AG08396 (cell line): ENCODE results near the gene RETREG1.

Experiments
- DNase-seq: peaks from one replicate; pipeline ENCODE4 v3.0.0; 2012; ENCODE audit warnings: low spot score, mixed read lengths

The RETREG1 gene

DNA sequence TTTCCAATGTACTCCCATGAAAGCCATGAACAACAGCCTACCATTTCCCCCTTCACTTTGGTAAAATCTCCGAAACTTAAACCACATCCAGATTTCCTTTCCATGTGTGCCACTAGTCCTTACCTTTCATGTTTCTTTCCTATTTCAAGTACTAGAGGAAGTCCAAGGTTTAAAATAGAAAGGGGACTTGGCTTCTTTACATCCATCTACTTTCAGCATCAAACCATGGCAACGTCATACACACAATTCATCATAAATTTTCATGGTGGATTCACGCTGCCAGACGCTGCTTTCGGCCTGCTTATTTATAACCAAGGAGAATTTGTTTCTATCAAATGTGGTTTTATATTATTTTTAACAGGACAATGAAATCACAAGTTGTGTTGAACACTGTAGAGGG lies 92.5 kb downstream of the RETREG1 start:
- no peak for DNase-seq

- DNase-seq = no peak
These were observed 95.0 kb downstream of the RETREG1 start for GRCh38 chr5:16521521-16522483.

- no peak for DNase-seq
These were observed 96.0 kb downstream of the RETREG1 start for GRCh38 chr5:16520841-16521240.

DNA sequence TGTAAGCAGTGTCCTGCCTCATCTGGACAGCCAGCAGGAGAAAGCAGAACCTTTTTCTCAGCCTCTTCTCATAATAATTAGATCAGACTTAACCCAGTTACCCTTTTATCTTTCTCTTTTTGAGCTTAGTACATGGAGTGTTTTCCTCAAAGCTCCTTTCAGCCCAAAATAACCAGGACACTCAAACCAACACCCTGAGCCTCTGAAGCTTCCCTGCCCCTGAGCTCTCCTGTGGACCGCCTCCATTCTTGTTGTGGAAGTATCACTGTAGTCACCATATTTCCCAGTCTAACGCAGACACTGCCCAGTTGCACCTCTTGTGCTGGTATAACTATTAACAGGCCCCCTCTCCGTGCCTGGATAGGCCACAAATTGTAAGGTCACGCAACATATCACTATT lies 97.4 kb downstream of the RETREG1 start:
- no peak for DNase-seq

DNA sequence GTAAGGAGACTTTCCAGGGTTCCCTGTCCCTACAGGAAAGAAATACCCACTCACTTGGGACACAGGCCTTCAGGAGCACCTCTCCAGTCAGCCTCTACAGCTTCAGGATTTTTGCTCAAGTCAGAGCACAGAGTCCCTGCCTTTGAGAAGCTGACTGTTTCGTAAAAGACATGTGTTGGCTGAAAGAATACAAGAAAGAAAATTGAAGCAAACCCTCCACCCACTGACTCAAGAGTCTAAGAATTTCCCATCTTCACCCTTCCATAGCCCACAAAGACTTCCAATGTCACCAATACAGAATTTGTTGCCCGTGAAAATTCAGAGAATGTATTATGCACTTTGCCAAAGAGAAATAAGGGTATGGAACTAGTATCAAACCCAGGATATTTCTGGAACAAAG lies 98.2 kb downstream of the RETREG1 start:
- no peak for DNase-seq

DNA sequence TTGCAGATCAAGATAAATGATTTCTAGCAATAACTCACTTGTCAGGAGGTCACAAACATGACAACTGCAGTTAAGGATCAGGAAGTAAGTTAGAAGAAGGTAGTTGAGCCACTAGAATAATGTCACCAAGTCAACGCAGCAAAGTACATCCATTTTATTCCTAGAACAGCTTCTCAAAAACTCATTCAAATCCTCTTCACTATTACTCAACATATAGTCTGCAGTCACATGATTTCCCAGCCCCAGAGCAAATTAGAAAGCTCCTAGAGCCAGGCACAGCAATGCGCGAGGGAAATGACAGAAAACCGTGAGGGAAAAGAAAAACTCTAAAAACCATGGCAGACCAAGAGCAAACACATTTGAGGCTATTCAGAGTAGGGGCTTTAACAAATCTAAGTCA lies 101.3 kb downstream of the RETREG1 start:
- DNase-seq = no peak

DNA sequence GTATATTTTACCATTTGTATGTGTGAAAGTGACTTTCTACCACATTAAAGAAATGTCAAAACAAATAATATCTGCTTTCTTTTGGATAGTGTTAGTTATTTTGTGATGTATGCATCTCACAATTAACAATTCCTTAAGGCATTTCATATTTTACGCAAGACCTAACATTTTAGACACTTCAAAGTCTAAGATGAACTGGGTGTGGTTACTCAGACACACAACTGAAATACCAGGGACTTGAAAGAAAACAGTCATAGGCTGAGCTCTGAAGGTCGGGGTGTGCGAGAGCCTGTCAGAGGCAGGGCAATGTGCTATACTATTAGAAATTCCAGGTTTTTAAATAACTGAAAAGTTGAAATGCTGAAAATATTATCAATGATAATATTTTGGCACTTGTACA lies 106.7 kb downstream of the RETREG1 start:
- DNase-seq = no peak

DNA sequence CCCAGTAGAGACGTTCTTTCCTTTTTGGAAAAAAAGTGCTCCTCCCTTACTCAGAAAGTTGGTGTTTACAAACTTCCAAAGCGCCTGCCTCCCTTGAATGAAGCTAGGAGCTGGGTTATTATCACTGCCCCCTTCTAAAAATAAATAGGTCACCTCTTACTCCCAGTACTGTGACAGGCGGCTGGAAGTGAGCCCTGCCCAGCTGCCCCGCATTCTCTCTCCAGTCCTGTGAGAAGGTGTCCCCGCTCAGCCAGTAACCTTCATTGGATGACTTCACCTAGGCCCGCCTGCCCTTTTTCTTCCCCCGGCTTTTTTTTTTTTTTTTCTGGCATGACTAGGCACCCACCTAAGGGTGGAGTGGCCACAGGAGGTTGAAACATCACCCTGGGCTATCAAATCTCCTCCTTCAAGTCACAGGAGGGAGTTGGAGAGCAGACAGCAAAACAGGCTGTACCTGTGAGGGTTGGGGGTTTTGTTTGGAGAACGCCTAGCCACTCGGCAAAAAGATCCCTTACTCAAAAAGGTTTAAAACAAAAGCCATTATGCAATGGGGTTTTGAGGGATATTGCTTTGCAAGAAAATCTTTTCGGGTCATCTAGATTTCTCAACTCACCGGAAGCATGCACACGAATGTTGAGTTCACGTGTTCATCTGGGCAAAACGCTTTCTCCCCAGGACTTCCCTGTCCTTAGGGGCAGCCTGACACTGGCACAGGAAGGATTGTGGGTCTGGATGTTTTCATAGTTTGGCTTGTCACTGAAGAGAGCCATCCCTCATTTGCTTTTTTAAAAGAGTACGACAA lies 107.9 kb downstream of the RETREG1 start:
- DNase-seq = no peak

DNA sequence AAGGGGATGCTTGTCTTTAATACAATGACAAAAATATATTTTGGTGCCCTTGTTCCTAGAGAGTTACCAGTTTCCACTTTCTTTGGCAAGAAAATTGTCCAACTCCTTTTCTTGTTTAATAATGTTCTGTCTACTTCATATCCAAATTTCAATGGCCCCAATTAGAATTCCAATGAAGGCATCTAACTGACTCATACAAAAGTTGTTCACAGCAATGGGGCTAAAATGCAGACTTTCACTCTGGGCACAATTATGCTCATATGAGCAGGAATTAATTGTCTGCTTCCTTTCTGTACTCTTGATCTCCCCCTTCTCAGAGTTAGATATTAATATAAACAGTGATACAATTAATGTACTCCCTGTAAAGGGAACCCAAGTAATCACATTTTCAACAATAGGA lies 109.1 kb downstream of the RETREG1 start:
- DNase-seq = no peak

- DNase-seq = no peak
These were observed 110.9 kb downstream of the RETREG1 start for GRCh38 chr5:16505904-16506303.

- no peak for DNase-seq
These were observed 111.5 kb downstream of the RETREG1 start for GRCh38 chr5:16505140-16505891.

DNA sequence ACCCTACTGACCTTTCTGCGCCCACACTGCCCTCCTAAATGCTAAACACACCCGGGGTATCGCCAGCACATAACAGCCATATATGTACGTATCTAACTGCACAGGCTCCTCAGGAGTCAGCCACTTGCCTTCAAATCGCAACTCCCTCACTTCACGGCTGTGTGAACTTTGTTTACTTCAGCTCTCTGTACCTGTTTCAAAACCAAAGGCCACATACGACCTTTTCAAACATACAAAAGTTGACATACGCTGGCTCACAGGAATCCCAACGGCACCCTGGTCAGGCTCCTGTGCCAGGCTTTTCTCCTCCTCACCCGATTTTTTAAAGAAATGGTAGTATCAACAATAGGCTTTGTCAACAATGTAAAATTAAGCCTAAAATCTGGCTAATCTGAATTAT lies 112.2 kb downstream of the RETREG1 start:
- DNase-seq = no peak

DNA sequence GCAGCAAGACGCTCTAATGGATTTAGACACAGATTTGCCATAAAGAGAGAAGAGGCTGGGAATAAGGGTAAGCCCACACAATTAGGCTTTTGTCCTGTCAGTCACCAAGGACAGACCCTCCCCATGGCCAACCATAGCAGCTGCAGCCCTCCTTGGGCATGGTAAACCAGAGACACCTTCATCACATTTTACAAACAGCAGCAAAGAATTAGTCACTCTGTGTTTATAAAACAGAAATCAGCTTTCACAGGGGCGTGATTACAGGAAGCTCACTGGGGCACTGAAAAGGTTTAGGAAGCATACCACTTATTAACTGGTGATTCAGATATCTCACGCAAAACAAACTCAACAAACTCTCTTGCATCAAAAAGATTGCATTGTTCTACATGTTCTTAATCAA lies 113.9 kb downstream of the RETREG1 start:
- no peak for DNase-seq

- no peak for DNase-seq
These were observed 116.8 kb downstream of the RETREG1 start for GRCh38 chr5:16500024-16500423.

- no peak for DNase-seq
These were observed 119.3 kb downstream of the RETREG1 start for GRCh38 chr5:16497546-16497945.

DNA sequence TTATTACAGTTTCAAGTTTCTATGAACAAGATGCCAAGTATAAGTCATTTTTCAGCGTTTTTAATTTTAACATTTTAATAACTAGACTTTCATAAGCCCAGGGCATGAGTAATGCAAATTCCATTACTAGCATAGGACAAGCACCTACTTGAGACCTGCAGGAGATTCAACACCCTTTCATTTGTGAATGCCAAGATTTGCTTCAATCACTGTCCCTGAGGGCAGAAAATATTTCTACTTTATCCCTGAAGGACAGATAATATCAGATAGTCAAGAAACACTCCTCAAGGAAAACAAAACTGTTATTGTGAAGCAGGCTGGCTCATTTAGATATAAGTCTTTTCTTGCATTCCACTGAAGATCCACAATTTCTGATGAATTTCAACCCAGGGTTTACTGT lies 123.5 kb downstream of the RETREG1 start:
- DNase-seq = no peak

GRCh38 chr5:16492398-16493140 lies 124.2 kb downstream of the RETREG1 start:
- DNase-seq = peak; percentile 36

DNA sequence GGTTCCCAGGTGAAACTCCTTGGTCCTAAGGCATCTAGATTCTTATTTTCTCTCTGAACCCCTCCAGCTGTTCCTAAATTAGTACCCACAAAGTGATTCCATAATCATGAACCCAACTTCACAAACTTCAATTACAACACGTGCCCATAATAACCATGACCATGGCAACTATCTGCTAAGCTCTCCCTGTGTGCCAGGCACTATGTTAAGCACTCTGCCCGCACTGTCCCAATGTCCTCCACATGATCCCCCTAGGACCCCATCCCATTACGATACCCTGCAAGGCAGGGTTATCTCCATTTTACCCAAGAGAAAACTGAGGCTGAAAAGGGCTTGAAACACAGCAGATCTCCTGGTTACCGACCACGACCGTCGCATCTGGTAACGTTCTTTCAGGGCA lies 125.9 kb downstream of the RETREG1 start:
- DNase-seq = no peak

- peak; percentile 45 for DNase-seq
These were observed 127.4 kb downstream of the RETREG1 start for GRCh38 chr5:16489322-16489791.

DNA sequence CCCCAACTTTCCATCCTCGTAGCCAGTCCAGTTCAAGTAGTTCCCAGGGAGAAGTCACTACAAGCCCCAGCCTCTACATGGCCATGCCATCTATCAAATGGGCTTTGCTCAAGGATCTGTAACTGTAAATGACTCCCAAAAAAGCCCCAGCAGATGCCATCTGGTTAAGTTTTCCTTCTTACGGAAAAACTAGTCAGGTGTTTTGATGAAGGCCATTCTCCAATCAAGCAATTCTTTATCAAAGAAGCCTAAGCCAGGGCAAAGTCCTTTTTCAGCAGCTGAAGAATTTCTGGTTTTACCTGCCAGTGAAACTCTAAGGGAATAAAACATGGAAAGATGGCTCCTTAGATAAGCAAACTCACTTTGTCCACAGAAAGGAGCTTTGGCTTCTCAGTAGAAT lies 129.3 kb downstream of the RETREG1 start:
- DNase-seq = no peak

GRCh38 chr5:16486711-16487111 lies 130.1 kb downstream of the RETREG1 start:
- no peak for DNase-seq

- DNase-seq = no peak
These were observed 131.1 kb downstream of the RETREG1 start for GRCh38 chr5:16485656-16486055.
